H1 (cell line): Measurements from ENCODE around the gene STH. TPM values are rescaled to one million over a fixed set of nuclear protein-coding genes. Genes with fewer than 3 reads are reported as not detected.

Experiments
- CTCF ChIA-PET: fragments of 300-600 bp; sonication (Branson Sonifier 250); formaldehyde crosslinking; loops from one replicate; lab custom pipeline; 2021; ENCODE audit not compliant: partially characterized antibody; lab: Charles Lee
- POLR2A ChIA-PET: fragments of 300-600 bp; sonication (Branson Sonifier 250); formaldehyde crosslinking; loops from one replicate; lab custom pipeline; 2021; ENCODE audit warnings: inconsistent platforms; ENCODE audit not compliant: partially characterized antibody; lab: Charles Lee
- DNase-seq, 2 experiments: peaks; one replicate each; pipeline versions ENCODE4 v3.0.0 to v3.0.0-alpha.2; 2010 to 2022; ENCODE audit warnings: low spot score in 2 of 2, low read depth in 1 of 2, mixed read lengths in 1 of 2
- FAIRE-seq: peaks from 2 replicates; lab custom pipeline; 2011; peaks lifted over from hg19 to GRCh38; lab: Jason Lieb, UNC
- H2AFZ ChIP-seq: 2 replicates; pipeline ENCODE4 v1.8.1; 2012; ENCODE audit warnings: low read length, inconsistent platforms
- H2AK5ac ChIP-seq: 2 replicates; pipeline ENCODE4 v1.6.1; 2013; ENCODE audit warnings: low read depth, low read length
- H2BK120ac ChIP-seq: replicated peaks from 2 replicates; pipeline ENCODE3; 2013; ENCODE audit warnings: low read depth, low read length, inconsistent platforms
- H2BK12ac ChIP-seq: 2 replicates; pipeline ENCODE4 v1.6.1; 2013; ENCODE audit warnings: low read depth, low read length
- H2BK15ac ChIP-seq: 2 replicates; pipeline ENCODE4 v1.6.1; 2013; ENCODE audit warnings: low read length
- H2BK20ac ChIP-seq: 2 replicates; pipeline ENCODE4 v1.6.1; 2013; ENCODE audit warnings: low read length
- H2BK5ac ChIP-seq: 2 replicates; pipeline ENCODE4 v1.6.1; 2013; ENCODE audit warnings: low read depth, low read length
- H3K14ac ChIP-seq: 2 replicates; pipeline ENCODE4 v1.6.1; 2013; ENCODE audit warnings: inconsistent platforms; ENCODE audit not compliant: insufficient read length
- H3K18ac ChIP-seq: 2 replicates; pipeline ENCODE4 v1.6.1; 2013; ENCODE audit warnings: low read length; ENCODE audit errors: extremely low read depth
- H3K23ac ChIP-seq: 2 replicates; pipeline ENCODE4 v1.6.1; 2013; ENCODE audit warnings: inconsistent platforms; ENCODE audit not compliant: insufficient read length
- H3K23me2 ChIP-seq: 2 replicates; pipeline ENCODE4 v1.6.1; 2013; ENCODE audit warnings: low read depth, low read length
- H3K27ac ChIP-seq: 2 replicates; pipeline ENCODE4 v1.6.1; 2011; ENCODE audit warnings: low read depth, low read length, inconsistent platforms
- H3K27me3 ChIP-seq, 4 experiments: replicated peaks in 1 of 4; 1 replicate in 1 of 4; 2 replicates in 3 of 4; pipeline versions ENCODE4 v1.6.1 to v1.8.1; 2011 to 2013; ENCODE audit warnings: low read length in 3 of 4, mild to moderate bottlenecking in 3 of 4, inconsistent platforms in 2 of 4, mixed read lengths in 2 of 4, moderate library complexity in 1 of 4; ENCODE audit not compliant: control insufficient read depth in 3 of 4, insufficient read depth in 3 of 4; ENCODE audit errors: extremely low read depth in 1 of 4
- H3K36me3 ChIP-seq, 4 experiments: 2 replicates each; pipeline versions ENCODE4 v1.6.1 to v1.8.1; 2011 to 2013; ENCODE audit warnings: mild to moderate bottlenecking in 4 of 4, low read length in 3 of 4, moderate library complexity in 2 of 4, control low read depth in 1 of 4, inconsistent platforms in 1 of 4; ENCODE audit not compliant: insufficient read depth in 4 of 4, control insufficient read depth in 2 of 4
- H3K4ac ChIP-seq: replicated peaks from 2 replicates; pipeline ENCODE3; 2013; ENCODE audit warnings: low read length, low read depth, mixed read lengths, inconsistent platforms; ENCODE audit not compliant: insufficient read length
- H3K4me1 ChIP-seq, 4 experiments: replicated peaks in 1 of 4; 1 replicate in 1 of 4; 2 replicates in 3 of 4; pipeline versions ENCODE4 v1.6.1 to v1.8.1; 2011 to 2013; ENCODE audit warnings: low read length in 3 of 4, inconsistent platforms in 2 of 4, mixed read lengths in 1 of 4; ENCODE audit not compliant: insufficient read depth in 4 of 4, control insufficient read depth in 3 of 4
- H3K4me2 ChIP-seq, 2 experiments: 2 replicates each; pipeline versions ENCODE4 v1.6.1 to v1.8.1; 2011 to 2013; ENCODE audit warnings: low read depth in 2 of 2, low read length in 2 of 2, control low read depth in 1 of 2, inconsistent platforms in 1 of 2, mild to moderate bottlenecking in 1 of 2; ENCODE audit not compliant: insufficient read depth in 1 of 2
- H3K4me3 ChIP-seq, 4 experiments: fragments of 200-600, 300-600 bp in 1 of 4; sonication (generic), shearing (Covaris generic), sonication (Bioruptor Twin) in 1 of 4; 2 replicates each; pipeline versions ENCODE4 v1.5.1 to v1.8.1; 2011 to 2016; ENCODE audit warnings: low read length in 4 of 4, low read depth in 3 of 4, control low read depth in 2 of 4, inconsistent platforms in 2 of 4, mild to moderate bottlenecking in 2 of 4, mixed read lengths in 1 of 4, moderate library complexity in 1 of 4; ENCODE audit not compliant: insufficient read depth in 2 of 4; ENCODE audit errors: extremely low read depth in 1 of 4
- H3K56ac ChIP-seq: replicated peaks from 2 replicates; pipeline ENCODE3; 2013; ENCODE audit warnings: low read depth, mild to moderate bottlenecking, mixed read lengths, low read length, inconsistent platforms; ENCODE audit not compliant: insufficient read length
- H3K79me1 ChIP-seq: 2 replicates; pipeline ENCODE4 v1.6.1; 2013; ENCODE audit warnings: low read depth, low read length, control low read depth
- H3K79me2 ChIP-seq, 2 experiments: 2 replicates each; pipeline versions ENCODE4 v1.6.1 to v1.8.1; 2012 to 2013; ENCODE audit warnings: low read length in 2 of 2, mild to moderate bottlenecking in 2 of 2, inconsistent platforms in 1 of 2; ENCODE audit not compliant: insufficient read depth in 2 of 2, control insufficient read depth in 1 of 2
- H3K9ac ChIP-seq, 4 experiments: replicated peaks in 1 of 4; 1 replicate in 1 of 4; 2 replicates in 3 of 4; pipeline versions ENCODE4 v1.6.1 to v1.8.1; 2011 to 2013; ENCODE audit warnings: low read depth in 3 of 4, low read length in 3 of 4, control low read depth in 2 of 4, mild to moderate bottlenecking in 2 of 4, moderate library complexity in 2 of 4, inconsistent platforms in 1 of 4; ENCODE audit errors: extremely low read depth in 1 of 4
- H3K9me3 ChIP-seq, 2 experiments: 2 replicates each; pipeline versions ENCODE4 v1.6.1 to v1.8.1; 2012 to 2013; ENCODE audit warnings: mild to moderate bottlenecking in 2 of 2, moderate library complexity in 2 of 2, control low read depth in 1 of 2, inconsistent platforms in 1 of 2, low read depth in 1 of 2, low read length in 1 of 2, mixed read lengths in 1 of 2; ENCODE audit not compliant: insufficient read depth in 2 of 2
- H4K20me1 ChIP-seq, 2 experiments: replicated peaks in 1 of 2; 2 replicates each; pipeline versions ENCODE3 to v1.8.1; 2011 to 2013; ENCODE audit warnings: inconsistent platforms in 2 of 2, low read length in 2 of 2, mild to moderate bottlenecking in 1 of 2; ENCODE audit not compliant: insufficient read depth in 2 of 2, control insufficient read depth in 1 of 2
- H4K5ac ChIP-seq: 2 replicates; pipeline ENCODE4 v1.6.1; 2013; ENCODE audit warnings: low read length, low read depth, mixed read lengths, inconsistent platforms; ENCODE audit not compliant: insufficient read length
- H4K8ac ChIP-seq: 2 replicates; pipeline ENCODE4 v1.8.0; 2013; ENCODE audit warnings: mild to moderate bottlenecking, moderate library complexity, low read length, inconsistent platforms; ENCODE audit not compliant: insufficient read depth; ENCODE audit errors: extremely low read depth
- H4K91ac ChIP-seq: replicated peaks from 2 replicates; pipeline ENCODE3; 2013; ENCODE audit warnings: low read length, mixed read lengths, inconsistent platforms; ENCODE audit not compliant: insufficient read length
- EGR1 ChIP-seq: IDR thresholded peaks from 2 replicates; pipeline ENCODE4 v1.6.1; 2011; ENCODE audit warnings: low read depth, low read length, borderline replicate concordance
- EP300 ChIP-seq, 2 experiments: IDR thresholded peaks; 1 replicate in 1 of 2; 2 replicates in 1 of 2; pipeline ENCODE4 v1.6.1; 2011 to 2012; ENCODE audit warnings: low read depth in 2 of 2, low read length in 2 of 2, mild to moderate bottlenecking in 2 of 2, borderline replicate concordance in 1 of 2, inconsistent platforms in 1 of 2, moderate library complexity in 1 of 2
- PHF8 ChIP-seq: fragments of 200-600 bp; sonication (generic); conservative IDR thresholded peaks from 2 replicates; pipeline ENCODE4 v1.7.1; 2012; ENCODE audit warnings: low read depth, mild to moderate bottlenecking, inconsistent platforms, low read length, moderate library complexity
- RBBP5 ChIP-seq: IDR thresholded peaks from 2 replicates; pipeline ENCODE4 v1.7.1; 2012; ENCODE audit warnings: low read depth, mild to moderate bottlenecking, inconsistent platforms, low read length, moderate library complexity, borderline replicate concordance
- RNF2 ChIP-seq: fragments of 200-900, 300-1000 bp; sonication (generic); IDR thresholded peaks from 2 replicates; pipeline ENCODE4 v1.7.1; 2016; ENCODE audit warnings: borderline replicate concordance, low read depth, mild to moderate bottlenecking, antibody characterized with exemption, low read length; ENCODE audit not compliant: poor library complexity, severe bottlenecking; ENCODE audit errors: missing control alignments
- SAP30 ChIP-seq: fragments of 300-600 bp; sonication (generic); IDR thresholded peaks from 2 replicates; pipeline ENCODE4 v1.7.1; 2012; ENCODE audit warnings: low read length, moderate library complexity, mild to moderate bottlenecking, inconsistent platforms; ENCODE audit not compliant: insufficient read depth, insufficient replicate concordance
- TAF1 ChIP-seq: IDR thresholded peaks from 2 replicates; pipeline ENCODE4 v1.6.1; 2011; ENCODE audit warnings: mild to moderate bottlenecking, low read depth, low read length
- WGBS, 2 experiments: shearing (Covaris generic) in 1 of 2; methylation state at CpG; one replicate each; pipeline versions ENCODE4 v1.1.6 to v1.1.7; 2013 to 2015; ENCODE audit warnings: low lambda C conversion rate in 2 of 2, mixed read lengths in 2 of 2, inconsistent platforms in 1 of 2, low coverage in 1 of 2, missing lambda C conversion rate in 1 of 2; ENCODE audit not compliant: insufficient replicate concordance in 2 of 2, insufficient coverage in 1 of 2, insufficient read length in 1 of 2; ENCODE audit errors: extremely low coverage in 1 of 2, missing lambda C conversion rate in 1 of 2; 5-methylcytosine and 5-hydroxymethylcytosine counted together
- polyA plus RNA-seq, 7 experiments: library from polyadenylated mRNA; depleted of rRNA in 3 of 7; stranded (reverse) in 5 of 7; unstranded in 2 of 7; fragments of >200 nt in 5 of 7; fragments of 200-250 nt in 2 of 7; gene quantifications; 1 replicate in 5 of 7; 2 replicates in 1 of 7; 4 replicates in 1 of 7; pipeline versions ENCODE4 v1.2.1 to v1.2.3, GENCODE V29; 2011 to 2013; ENCODE audit warnings: missing spikeins in 2 of 7, mixed read lengths in 2 of 7
- total RNA-seq: library from RNA; stranded (reverse); fragmentation: NEBNext Ultra II Directional; extraction: Animal tissue kit (Norgen Biotek cat#: 25700); gene quantifications from 2 replicates; pipeline ENCODE4 v1.2.1, GENCODE V29; 2021

STH gene
- total and polyA plus RNA-seq, 2 of the 8 experiments (the other 6 are each of a cell fraction or from before 2014, with no cell fraction given): not detected

- H3K4me1 ChIP-seq: peaks cover 0 to 3% (median 0%) of the 10 kb centered on the region in 4 experiments; a peak in 1 of 7 replicates
- H3K36me3 ChIP-seq: no peaks in the 10 kb centered on the region
- no peak overlapping the region for H2BK20ac ChIP-seq
- no peak overlapping the region for H2BK15ac ChIP-seq
- POLR2A ChIA-PET: interaction anchor here (1.4 kb wide), 1 partner anchor 8 kb away, joined by 3 read pairs; no protein-coding TSS in a partner anchor
- no peak overlapping the region for H3K23ac ChIP-seq
- no peak for DNase-seq
- no peaks in the 10 kb centered on the region for H3K79me1 ChIP-seq
- no peaks in the 10 kb centered on the region for H3K79me2 ChIP-seq
- H3K9ac ChIP-seq: no peak overlapping the region
- no peak overlapping the region for H2AK5ac ChIP-seq
- no peak overlapping the region for H4K91ac ChIP-seq
- no peak for FAIRE-seq
- H4K5ac ChIP-seq: no peak overlapping the region
- no peak overlapping the region for H2AFZ ChIP-seq
- CTCF ChIA-PET: interaction anchor here (0.7 to 1.8 kb wide), 9 partner anchors 13 to 122 kb away, joined by 3 to 5 read pairs (median 3); no protein-coding TSS in a partner anchor
- H3K4me3 ChIP-seq: no peak overlapping the region
- WGBS, 2 experiments: 85% methylated on average over 17 of the region's 17 CpGs; no CpG with 5 or more reads in 1 of the 2 experiments
- no peak overlapping the region for H2BK5ac ChIP-seq
- H2BK12ac ChIP-seq: no peak overlapping the region
- H3K4ac ChIP-seq: no peak overlapping the region
- H3K4me2 ChIP-seq: no peak overlapping the region
- no peak overlapping the region for H3K14ac ChIP-seq
- H3K56ac ChIP-seq: no peak overlapping the region
- H3K27me3 ChIP-seq: peaks cover 0 to 2% (median 0%) of the 10 kb centered on the region in 4 experiments; a peak in 2 of 7 replicates
- no peak overlapping the region for H3K18ac ChIP-seq
- H4K20me1 ChIP-seq: no peaks in the 10 kb centered on the region
- H3K27ac ChIP-seq: no peak overlapping the region
- H3K23me2 ChIP-seq: peaks cover 9% of the 10 kb centered on the region; the same call in 1 of the 2 replicates
- no peak overlapping the region for H2BK120ac ChIP-seq
- no peak overlapping the region for H4K8ac ChIP-seq
- H3K9me3 ChIP-seq: no peaks in the 10 kb centered on the region
- TF ChIP-seq PHF8 (no peak), TAF1 (no peak), EP300 (IDR thresholded peaks at IDR 0.05; ENCODE audit: borderline replicate concordance in 1 of 2, low read depth in 2 of 2, low read length in 2 of 2) (no peak), RBBP5 (no peak), RNF2 (no peak), SAP30 (no peak), EGR1 (no peak)
Observed at GRCh38 chr17:45973946-45974859, 24.8 kb upstream of the STH start.
